Endometrial microvascular endothelial cells (primary cell): ENCODE data around the gene NDUFS6. TPM values are rescaled to one million over a fixed set of nuclear protein-coding genes. Genes with fewer than 3 reads are reported as not detected.
"Not testable (repeated sequence)": the region's sequence is repeated elsewhere in the genome, so short reads cannot be mapped to it uniquely, and the experiment has no call there.

Experiments
- in situ Hi-C: cut with HindIII; loops from 2 replicates; pipeline ENCODE4 v1.10.0; 2017; ENCODE audit warnings: low sequenced_read_pairs, low pct_unique_long_range_greater_than_20kb; ENCODE audit errors: inconsistent ontology term
- total RNA-seq: library from RNA; depleted of rRNA; stranded (reverse); fragments of >200 nt; gene quantifications from one replicate; pipeline ENCODE4 v1.2.3, GENCODE V29; 2015; ENCODE audit errors: inconsistent ontology term

The NDUFS6 gene
- total RNA-seq, 1 donor from 2014 or later, result 40.0 TPM

GRCh38 chr5:1805736-1806135 is 4.5 kb downstream of the NDUFS6 start:
- in situ Hi-C loops, result no loop called here

GRCh38 chr5:1806199-1806598 is 5.0 kb downstream of the NDUFS6 start:
- in situ Hi-C loops, result no loop called here

- in situ Hi-C loops, result no loop called here
These were observed 5.8 kb downstream of the NDUFS6 start for GRCh38 chr5:1806974-1807373.

- in situ Hi-C loops, result no loop called here
These were observed 6.4 kb downstream of the NDUFS6 start for GRCh38 chr5:1807451-1808185.

- in situ Hi-C loops, result no loop called here
These were observed 7.2 kb downstream of the NDUFS6 start for GRCh38 chr5:1808439-1808838.

- in situ Hi-C loops, result no loop called here
These were observed 8.3 kb downstream of the NDUFS6 start for GRCh38 chr5:1809416-1810035.

GRCh38 chr5:1810581-1811101 is 9.4 kb downstream of the NDUFS6 start:
- in situ Hi-C loops, result no loop called here

- in situ Hi-C loops, result no loop called here
These were observed 13.2 kb downstream of the NDUFS6 start for GRCh38 chr5:1814183-1815020.

GRCh38 chr5:1815071-1815786 is 14.0 kb downstream of the NDUFS6 start:
- in situ Hi-C loops, result no loop called here

- in situ Hi-C loops, result no loop called here
These were observed 14.7 kb downstream of the NDUFS6 start for GRCh38 chr5:1815881-1816292.

GRCh38 chr5:1816495-1817089 is 15.4 kb downstream of the NDUFS6 start:
- in situ Hi-C loops, result not testable (repeated sequence)

GRCh38 chr5:1817261-1818043 is 16.2 kb downstream of the NDUFS6 start:
- in situ Hi-C loops, result no loop called here

GRCh38 chr5:1818784-1819183 is 17.6 kb downstream of the NDUFS6 start:
- in situ Hi-C loops, result no loop called here

GRCh38 chr5:1819458-1819857 is 18.3 kb downstream of the NDUFS6 start:
- in situ Hi-C loops, result no loop called here

GRCh38 chr5:1820381-1820780 is 19.2 kb downstream of the NDUFS6 start:
- in situ Hi-C loops, result no loop called here

- in situ Hi-C loops, result no loop called here
These were observed 19.7 kb downstream of the NDUFS6 start for GRCh38 chr5:1820926-1821325.

GRCh38 chr5:1821862-1822261 is 20.7 kb downstream of the NDUFS6 start:
- in situ Hi-C loops, result no loop called here
